SK-N-SH treated with all-trans-retinoic acid at 6 μM for 48 hours (cell line): ENCODE data around the gene PAPPA.

Source experiments
- ATAC-seq: fragments of 200-7000 bp; cut with Tn5 transposase; 3 replicates; pipeline ENCODE4 v1.9.1; 2020; ENCODE audit warnings: mild to moderate bottlenecking, moderate library complexity
- ARNTL ChIP-seq: fragments of 450-650 bp; formaldehyde crosslinking; IDR thresholded peaks from 2 replicates; pipeline ENCODE4 v1.5.0; 2020; ENCODE audit warnings: low read depth, mild to moderate bottlenecking, moderate library complexity, borderline replicate concordance
- BACH2 ChIP-seq: fragments of 250-450 bp; sonication (Bioruptor Pico); IDR thresholded peaks from 2 replicates; pipeline ENCODE4 v1.9.0; 2021; ENCODE audit warnings: mild to moderate bottlenecking, borderline replicate concordance
- ESRRG ChIP-seq: fragments of 250-450 bp; sonication (Bioruptor Pico); IDR thresholded peaks from 2 replicates; pipeline ENCODE4 v1.6.1; 2021; ENCODE audit warnings: mild to moderate bottlenecking
- GLIS3 ChIP-seq: fragments of 250-450 bp; sonication (Bioruptor Pico); IDR thresholded peaks from 2 replicates; pipeline ENCODE4 v1.5.0; 2020; ENCODE audit warnings: mild to moderate bottlenecking, moderate library complexity
- ISL1 ChIP-seq: fragments of 250-450 bp; sonication (Bioruptor Pico); IDR thresholded peaks from 2 replicates; pipeline ENCODE4 v2.1.2; 2022; ENCODE audit warnings: mild to moderate bottlenecking, moderate library complexity
- OSR1 ChIP-seq: fragments of 250-450 bp; sonication (Bioruptor Pico); IDR thresholded peaks from 2 replicates; pipeline ENCODE4 v1.8.0; 2022; ENCODE audit warnings: moderate library complexity, mild to moderate bottlenecking, inconsistent platforms
- TCF4 ChIP-seq: fragments of 250-450 bp; sonication (Bioruptor Pico); IDR thresholded peaks from 2 replicates; pipeline ENCODE4 v1.8.0; 2021; ENCODE audit warnings: mild to moderate bottlenecking, moderate library complexity, borderline replicate concordance
- ZC3H10 ChIP-seq: fragments of 250-450 bp; sonication (Bioruptor Pico); IDR thresholded peaks from 2 replicates; pipeline ENCODE4 v1.5.1; 2021; ENCODE audit warnings: mild to moderate bottlenecking, moderate library complexity
- ZFP3 ChIP-seq: fragments of 250-450 bp; sonication (Bioruptor Pico); IDR thresholded peaks from 2 replicates; pipeline ENCODE4 v1.5.0; 2020; ENCODE audit warnings: mild to moderate bottlenecking, moderate library complexity
- ZNF565 ChIP-seq: fragments of 450-650 bp; formaldehyde crosslinking; conservative IDR thresholded peaks from 2 replicates; pipeline ENCODE4 v1.5.0; 2020; ENCODE audit warnings: low read depth, mild to moderate bottlenecking, moderate library complexity
- ZNF70 ChIP-seq: fragments of 450-650 bp; formaldehyde crosslinking; IDR thresholded peaks from 2 replicates; pipeline ENCODE4 v1.5.0; 2020; ENCODE audit warnings: mild to moderate bottlenecking, moderate library complexity
- ZNF8 ChIP-seq: fragments of 450-650 bp; formaldehyde crosslinking; IDR thresholded peaks from 2 replicates; pipeline ENCODE4 v1.5.0; 2020; ENCODE audit warnings: mild to moderate bottlenecking, moderate library complexity
- TF ChIP-seq, protein P1 (sequence below): fragments of 250-450 bp; sonication (Bioruptor Pico); IDR thresholded peaks from 2 replicates; pipeline ENCODE4 v1.8.0; 2020; ENCODE audit warnings: mild to moderate bottlenecking, moderate library complexity, borderline replicate concordance
- TF ChIP-seq, protein P2 (sequence below): fragments of 250-450 bp; sonication (Bioruptor Pico); IDR thresholded peaks from 2 replicates; pipeline ENCODE4 v1.5.1; 2021; ENCODE audit warnings: mild to moderate bottlenecking, moderate library complexity
- TF ChIP-seq, protein P3 (sequence below): fragments of 250-450 bp; sonication (Bioruptor Pico); IDR thresholded peaks from 2 replicates; pipeline ENCODE4 v1.5.0; 2020; ENCODE audit warnings: mild to moderate bottlenecking, moderate library complexity
- TF ChIP-seq, protein P4 (sequence below): fragments of 250-450 bp; sonication (Bioruptor Pico); IDR thresholded peaks from 2 replicates; pipeline ENCODE4 v1.8.0; 2021; ENCODE audit warnings: low read depth, mild to moderate bottlenecking, moderate library complexity, borderline replicate concordance

Gene PAPPA

DNA sequence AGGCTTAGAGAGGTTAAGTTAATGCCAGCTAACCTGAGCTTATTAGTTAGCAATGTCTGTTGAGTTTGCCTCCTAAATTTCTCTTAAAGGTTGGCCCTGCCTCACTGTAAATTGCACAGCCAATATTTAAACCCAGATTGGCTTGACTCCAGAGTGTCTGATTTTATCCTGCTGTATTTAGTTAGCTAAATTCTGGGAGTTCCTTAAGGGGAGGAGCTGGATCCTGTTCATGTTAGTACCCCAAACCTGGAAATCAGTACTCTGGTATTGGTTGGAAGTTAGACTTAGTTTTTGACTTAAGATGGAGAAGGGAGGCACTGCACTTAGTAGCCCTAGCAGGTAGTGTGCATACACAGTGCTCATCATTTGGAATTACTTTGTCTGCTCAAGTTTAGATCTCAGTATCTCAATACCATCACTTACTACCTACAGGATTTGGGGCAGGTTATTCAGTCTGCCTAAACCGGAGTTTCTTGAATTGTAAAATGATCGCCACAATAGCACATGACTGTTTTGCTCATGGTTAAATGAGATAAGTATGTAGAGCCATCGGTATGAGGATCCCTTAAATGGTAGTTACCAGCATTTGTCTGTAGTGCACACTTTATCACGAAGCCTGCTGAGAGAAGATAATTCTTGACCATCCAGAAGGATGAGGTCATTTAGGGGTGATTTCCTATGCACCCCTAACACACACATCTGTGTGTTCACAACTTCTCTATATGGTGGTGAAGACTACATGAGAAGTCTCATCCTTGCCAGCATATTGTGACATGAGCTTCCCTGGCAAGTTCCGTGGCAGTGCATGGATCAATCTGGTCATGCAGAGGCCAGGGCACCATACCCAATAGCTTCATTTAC lies 268.8 kb downstream of the PAPPA start (continued):
- TF ChIP-seq, protein P1, sequence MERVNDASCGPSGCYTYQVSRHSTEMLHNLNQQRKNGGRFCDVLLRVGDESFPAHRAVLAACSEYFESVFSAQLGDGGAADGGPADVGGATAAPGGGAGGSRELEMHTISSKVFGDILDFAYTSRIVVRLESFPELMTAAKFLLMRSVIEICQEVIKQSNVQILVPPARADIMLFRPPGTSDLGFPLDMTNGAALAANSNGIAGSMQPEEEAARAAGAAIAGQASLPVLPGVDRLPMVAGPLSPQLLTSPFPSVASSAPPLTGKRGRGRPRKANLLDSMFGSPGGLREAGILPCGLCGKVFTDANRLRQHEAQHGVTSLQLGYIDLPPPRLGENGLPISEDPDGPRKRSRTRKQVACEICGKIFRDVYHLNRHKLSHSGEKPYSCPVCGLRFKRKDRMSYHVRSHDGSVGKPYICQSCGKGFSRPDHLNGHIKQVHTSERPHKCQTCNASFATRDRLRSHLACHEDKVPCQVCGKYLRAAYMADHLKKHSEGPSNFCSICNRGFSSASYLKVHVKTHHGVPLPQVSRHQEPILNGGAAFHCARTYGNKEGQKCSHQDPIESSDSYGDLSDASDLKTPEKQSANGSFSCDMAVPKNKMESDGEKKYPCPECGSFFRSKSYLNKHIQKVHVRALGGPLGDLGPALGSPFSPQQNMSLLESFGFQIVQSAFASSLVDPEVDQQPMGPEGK (CRISPR knock-in tag) = no peak

DNA sequence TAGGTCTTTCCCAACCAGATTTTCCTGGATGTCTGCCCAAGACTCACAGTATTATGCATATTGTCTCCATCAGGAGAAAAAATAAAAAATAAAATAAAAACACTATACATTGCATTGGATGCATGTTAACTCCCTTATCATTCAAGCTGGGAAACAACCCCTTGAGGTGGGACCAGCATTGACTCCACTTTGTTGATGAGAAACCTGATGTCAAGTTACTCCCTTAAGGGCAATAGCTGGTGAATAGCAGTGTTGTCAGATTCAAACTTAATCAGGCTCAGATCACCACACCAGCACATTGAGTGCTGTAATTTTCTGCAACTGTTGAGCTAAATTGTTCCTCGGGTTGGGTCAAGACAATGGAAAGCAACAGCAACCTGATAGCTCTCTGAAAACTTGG lies 269.6 kb downstream of the PAPPA start:
- no peak for TF ChIP-seq BACH2 (CRISPR knock-in tag)
- no peak for TF ChIP-seq ZNF565 (CRISPR knock-in tag)
- no peak for TF ChIP-seq TCF4 (CRISPR knock-in tag)
- TF ChIP-seq ZNF8 = no peak
- TF ChIP-seq OSR1 (CRISPR knock-in tag) = no peak
- TF ChIP-seq GLIS3 = no peak
- TF ChIP-seq ZFP3 = no peak
- TF ChIP-seq ZC3H10 (CRISPR knock-in tag) = no peak
- no peak for TF ChIP-seq ESRRG (CRISPR knock-in tag)
- TF ChIP-seq, protein P2, sequence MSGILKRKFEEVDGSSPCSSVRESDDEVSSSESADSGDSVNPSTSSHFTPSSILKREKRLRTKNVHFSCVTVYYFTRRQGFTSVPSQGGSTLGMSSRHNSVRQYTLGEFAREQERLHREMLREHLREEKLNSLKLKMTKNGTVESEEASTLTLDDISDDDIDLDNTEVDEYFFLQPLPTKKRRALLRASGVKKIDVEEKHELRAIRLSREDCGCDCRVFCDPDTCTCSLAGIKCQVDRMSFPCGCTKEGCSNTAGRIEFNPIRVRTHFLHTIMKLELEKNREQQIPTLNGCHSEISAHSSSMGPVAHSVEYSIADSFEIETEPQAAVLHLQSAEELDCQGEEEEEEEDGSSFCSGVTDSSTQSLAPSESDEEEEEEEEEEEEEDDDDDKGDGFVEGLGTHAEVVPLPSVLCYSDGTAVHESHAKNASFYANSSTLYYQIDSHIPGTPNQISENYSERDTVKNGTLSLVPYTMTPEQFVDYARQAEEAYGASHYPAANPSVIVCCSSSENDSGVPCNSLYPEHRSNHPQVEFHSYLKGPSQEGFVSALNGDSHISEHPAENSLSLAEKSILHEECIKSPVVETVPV (CRISPR knock-in tag) = no peak
- TF ChIP-seq, protein P3, sequence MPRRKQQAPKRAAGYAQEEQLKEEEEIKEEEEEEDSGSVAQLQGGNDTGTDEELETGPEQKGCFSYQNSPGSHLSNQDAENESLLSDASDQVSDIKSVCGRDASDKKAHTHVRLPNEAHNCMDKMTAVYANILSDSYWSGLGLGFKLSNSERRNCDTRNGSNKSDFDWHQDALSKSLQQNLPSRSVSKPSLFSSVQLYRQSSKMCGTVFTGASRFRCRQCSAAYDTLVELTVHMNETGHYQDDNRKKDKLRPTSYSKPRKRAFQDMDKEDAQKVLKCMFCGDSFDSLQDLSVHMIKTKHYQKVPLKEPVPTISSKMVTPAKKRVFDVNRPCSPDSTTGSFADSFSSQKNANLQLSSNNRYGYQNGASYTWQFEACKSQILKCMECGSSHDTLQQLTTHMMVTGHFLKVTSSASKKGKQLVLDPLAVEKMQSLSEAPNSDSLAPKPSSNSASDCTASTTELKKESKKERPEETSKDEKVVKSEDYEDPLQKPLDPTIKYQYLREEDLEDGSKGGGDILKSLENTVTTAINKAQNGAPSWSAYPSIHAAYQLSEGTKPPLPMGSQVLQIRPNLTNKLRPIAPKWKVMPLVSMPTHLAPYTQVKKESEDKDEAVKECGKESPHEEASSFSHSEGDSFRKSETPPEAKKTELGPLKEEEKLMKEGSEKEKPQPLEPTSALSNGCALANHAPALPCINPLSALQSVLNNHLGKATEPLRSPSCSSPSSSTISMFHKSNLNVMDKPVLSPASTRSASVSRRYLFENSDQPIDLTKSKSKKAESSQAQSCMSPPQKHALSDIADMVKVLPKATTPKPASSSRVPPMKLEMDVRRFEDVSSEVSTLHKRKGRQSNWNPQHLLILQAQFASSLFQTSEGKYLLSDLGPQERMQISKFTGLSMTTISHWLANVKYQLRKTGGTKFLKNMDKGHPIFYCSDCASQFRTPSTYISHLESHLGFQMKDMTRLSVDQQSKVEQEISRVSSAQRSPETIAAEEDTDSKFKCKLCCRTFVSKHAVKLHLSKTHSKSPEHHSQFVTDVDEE (CRISPR knock-in tag) = no peak
- TF ChIP-seq ISL1 (CRISPR knock-in tag) = no peak
- TF ChIP-seq, protein P1 (CRISPR knock-in tag) = no peak
- TF ChIP-seq, all 23 proteins: peak for 0
- ATAC-seq = no peak

DNA sequence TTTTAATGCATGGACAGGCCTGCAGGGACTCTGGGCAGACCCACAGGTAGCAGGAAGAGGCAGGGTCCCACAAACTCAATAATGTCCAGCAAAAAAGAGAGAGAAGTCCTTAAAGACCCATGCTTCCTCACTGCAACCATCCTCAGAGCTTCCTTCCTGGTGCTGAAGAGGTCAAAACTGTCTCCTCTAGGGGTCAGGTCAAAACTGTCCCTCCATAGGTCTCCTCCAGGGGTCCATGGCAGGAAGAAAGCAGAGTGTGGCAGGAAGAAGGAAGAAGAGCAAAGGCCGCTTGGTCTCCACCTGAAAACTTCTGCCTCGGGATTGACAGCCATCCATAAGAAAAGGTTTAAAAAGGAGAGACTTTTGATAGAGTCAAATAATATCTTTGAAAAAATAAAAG lies 271.7 kb downstream of the PAPPA start:
- no peak for TF ChIP-seq ZC3H10 (CRISPR knock-in tag)
- no peak for TF ChIP-seq TCF4 (CRISPR knock-in tag)
- TF ChIP-seq, protein P2 (CRISPR knock-in tag) = no peak
- no peak for TF ChIP-seq ZNF8
- no peak for TF ChIP-seq OSR1 (CRISPR knock-in tag)
- no peak for TF ChIP-seq ZNF70 (CRISPR knock-in tag)
- TF ChIP-seq, protein P4, sequence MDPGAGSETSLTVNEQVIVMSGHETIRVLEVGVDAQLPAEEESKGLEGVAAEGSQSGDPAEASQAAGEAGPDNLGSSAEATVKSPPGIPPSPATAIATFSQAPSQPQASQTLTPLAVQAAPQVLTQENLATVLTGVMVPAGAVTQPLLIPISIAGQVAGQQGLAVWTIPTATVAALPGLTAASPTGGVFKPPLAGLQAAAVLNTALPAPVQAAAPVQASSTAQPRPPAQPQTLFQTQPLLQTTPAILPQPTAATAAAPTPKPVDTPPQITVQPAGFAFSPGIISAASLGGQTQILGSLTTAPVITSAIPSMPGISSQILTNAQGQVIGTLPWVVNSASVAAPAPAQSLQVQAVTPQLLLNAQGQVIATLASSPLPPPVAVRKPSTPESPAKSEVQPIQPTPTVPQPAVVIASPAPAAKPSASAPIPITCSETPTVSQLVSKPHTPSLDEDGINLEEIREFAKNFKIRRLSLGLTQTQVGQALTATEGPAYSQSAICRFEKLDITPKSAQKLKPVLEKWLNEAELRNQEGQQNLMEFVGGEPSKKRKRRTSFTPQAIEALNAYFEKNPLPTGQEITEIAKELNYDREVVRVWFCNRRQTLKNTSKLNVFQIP (CRISPR knock-in tag) = no peak
- no peak for TF ChIP-seq ARNTL (CRISPR knock-in tag)
- no peak for TF ChIP-seq ZNF565 (CRISPR knock-in tag)
- no peak for TF ChIP-seq ZFP3
- TF ChIP-seq, protein P3 (CRISPR knock-in tag) = no peak
- no peak for TF ChIP-seq ISL1 (CRISPR knock-in tag)
- no peak for TF ChIP-seq ESRRG (CRISPR knock-in tag)
- no peak for ATAC-seq
